HG03025 (cell line): ENCODE results near the gene ATXN1L.
"Not testable (repeated sequence)": the region's sequence is repeated elsewhere in the genome, so short reads cannot be mapped to it uniquely, and the experiment has no call there.

Experiments used
- ATAC-seq: cut with Tn5 transposase; IDR thresholded peaks from one replicate; pipeline ENCODE4 v1.9.1; 2021; ENCODE audit warnings: mild to moderate bottlenecking, moderate library complexity; ENCODE audit not compliant: unreplicated experiment, low FRiP score

ATXN1L gene

DNA sequence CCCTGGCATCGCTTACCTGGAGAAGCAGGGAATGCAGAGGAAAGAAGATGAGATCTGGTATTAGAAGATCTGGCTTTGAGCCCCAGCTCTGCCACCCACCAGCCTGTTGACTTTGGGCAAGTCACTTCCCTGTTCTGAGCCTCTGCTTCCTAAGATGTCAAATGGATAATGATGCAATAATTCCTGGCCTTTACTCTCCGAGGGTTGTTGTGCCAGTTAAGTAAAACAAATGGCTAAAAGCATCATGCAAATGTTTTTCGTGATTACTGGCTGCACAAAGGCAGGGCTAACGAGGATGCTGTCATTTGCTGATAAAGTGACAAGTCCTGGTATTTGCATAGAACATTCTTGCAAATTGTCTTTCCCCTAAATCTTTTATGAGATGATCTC is 39.5 kb downstream of the ATXN1L start:
- no peak for ATAC-seq

DNA sequence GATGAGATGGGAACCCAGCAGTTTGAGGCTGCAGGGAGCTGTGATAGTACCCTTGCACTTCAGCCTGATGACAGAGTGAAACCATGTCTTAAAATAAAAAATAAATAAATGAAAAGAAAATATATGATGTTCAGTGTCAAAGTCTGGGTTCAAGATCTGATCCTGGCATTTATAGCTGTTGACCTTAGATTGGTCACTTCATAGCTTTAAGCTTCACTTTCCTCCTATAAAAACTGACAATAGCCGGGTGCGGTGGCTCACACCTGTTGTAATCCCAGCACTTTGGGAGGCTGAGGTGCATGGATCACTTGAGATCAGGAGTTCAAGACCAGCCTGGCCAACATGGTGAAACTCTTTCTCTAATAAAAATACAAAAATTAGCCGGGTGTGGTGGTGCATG is 43.4 kb downstream of the ATXN1L start:
- no peak for ATAC-seq

DNA sequence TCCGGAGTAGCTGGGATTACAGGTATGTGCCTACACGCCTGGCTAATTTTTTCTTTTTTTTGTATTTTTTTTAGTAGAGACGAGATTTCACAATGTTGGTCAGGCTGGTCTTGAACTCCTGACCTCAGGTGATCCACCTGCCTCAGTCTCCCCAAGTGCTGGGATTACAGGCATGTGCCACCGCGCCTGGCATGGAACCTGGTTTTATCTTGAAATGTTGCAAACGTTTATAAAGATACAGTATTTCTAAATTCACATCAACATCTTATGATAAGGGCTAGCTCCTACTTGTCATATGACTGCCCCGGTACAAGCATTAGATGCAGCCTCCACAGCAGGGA is 48.1 kb downstream of the ATXN1L start:
- ATAC-seq, result no peak

DNA sequence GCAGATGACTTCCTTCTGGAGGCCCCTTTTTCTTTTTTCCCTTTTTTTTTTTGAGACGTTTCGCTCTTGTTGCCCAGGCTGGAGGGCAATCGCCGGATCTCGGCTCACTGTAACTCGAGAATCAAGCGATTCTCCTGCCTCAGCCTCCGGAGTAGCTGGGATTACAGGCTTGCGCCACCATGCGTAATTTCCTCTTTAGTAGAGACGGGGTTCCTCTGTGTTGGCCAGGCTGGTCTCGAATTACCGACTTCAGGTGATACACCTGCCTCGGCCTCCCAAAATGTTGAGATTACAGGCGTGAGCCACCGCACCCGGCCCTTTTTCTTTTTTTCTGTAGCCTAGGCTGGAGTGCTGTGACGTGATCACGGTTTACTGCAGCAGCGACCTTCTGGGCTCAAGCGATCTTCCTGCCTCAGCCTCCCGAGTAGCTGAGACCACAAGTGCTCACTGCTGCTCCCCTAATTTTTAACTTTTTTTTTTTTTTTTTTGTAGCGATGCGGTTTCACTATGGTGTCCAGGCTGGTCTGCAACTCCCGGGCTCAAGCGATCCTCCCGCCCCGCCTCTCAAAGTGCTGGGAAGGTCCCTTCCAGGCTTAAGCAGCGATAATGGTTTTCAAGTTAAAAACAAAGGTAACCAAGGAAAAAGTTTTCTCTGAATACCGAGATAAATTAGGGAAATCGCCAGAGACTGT is 48.6 kb downstream of the ATXN1L start:
- peak; percentile 14 for ATAC-seq

DNA sequence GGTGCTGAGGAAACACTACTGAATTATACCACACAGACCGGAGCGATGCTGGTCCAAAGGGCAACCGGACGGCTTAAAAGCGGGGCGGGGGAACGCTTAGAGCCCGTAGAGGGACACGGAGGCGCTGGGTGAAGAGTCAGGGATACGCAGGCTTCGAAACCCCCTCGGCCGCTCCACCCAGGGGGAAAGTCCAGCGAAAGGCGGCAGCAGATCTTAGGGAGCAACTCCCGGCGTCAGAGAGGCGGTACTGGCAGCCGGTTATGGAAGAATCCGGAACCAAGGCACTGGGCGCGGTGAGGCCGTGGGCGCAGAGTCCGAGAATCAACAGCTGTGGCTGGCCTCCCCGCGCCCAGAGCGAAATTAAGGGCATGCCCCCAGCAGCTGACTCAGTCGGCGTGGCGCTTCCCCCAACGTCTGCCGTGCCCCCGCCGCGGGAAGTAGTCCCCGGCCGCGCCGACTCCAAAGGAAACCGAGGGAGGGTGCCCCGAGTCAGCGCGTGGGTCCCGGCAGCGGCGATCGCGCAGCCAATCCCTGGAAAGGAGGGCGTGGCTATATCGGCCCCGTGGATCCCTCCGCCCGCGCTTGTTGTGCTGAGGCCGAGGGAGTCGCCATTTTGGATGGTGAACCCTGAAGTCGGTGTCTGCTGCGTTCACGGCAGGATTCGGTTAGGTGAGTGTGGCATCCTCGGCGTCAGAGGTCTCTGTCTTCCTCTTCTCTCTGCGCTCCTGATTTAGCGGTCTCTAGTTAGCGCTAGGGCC is 49.3 kb downstream of the ATXN1L start, which contains the start of gene IST1:
TSS of gene IST1 (plus strand) at position 611 of the 758 bp plus-strand sequence. CDS start 20,110 bp downstream, outside the sequence.
- peak; percentile 79 for ATAC-seq

DNA sequence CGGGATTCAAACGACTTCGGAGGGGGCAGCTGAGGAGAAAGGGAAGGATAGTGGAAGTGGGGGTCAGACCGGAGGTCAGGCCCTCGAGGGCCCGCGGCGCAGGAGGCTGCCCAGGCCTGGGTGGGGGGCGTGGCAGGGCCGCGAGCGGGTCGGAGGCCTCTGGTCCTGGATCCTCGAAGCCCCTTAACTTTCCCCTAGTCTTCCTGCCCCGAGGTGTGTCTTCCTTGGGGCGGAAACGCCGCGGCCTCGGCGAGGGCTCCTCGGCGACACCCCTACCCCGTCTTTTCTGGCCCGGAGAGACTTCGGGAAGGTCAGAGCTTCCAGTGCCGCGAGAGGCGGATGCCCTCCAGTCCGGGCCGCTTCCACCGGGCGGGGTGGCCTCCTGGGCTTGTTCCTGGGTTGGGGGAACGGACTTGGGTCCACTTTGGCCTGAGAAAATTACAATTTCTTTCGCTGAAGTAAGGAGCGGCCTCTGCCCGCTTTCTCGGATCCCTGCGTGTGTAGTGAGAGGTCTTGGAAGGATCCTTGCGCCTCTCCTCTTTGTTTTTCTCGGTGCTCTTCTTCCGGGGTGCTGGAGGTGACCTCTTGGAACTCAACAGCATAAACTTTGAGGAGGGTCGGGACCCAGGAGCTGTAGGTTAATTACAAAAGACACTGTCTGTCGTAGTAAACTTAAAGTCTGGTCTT is 50.0 kb downstream of the ATXN1L start:
- ATAC-seq, result peak; percentile 42

DNA sequence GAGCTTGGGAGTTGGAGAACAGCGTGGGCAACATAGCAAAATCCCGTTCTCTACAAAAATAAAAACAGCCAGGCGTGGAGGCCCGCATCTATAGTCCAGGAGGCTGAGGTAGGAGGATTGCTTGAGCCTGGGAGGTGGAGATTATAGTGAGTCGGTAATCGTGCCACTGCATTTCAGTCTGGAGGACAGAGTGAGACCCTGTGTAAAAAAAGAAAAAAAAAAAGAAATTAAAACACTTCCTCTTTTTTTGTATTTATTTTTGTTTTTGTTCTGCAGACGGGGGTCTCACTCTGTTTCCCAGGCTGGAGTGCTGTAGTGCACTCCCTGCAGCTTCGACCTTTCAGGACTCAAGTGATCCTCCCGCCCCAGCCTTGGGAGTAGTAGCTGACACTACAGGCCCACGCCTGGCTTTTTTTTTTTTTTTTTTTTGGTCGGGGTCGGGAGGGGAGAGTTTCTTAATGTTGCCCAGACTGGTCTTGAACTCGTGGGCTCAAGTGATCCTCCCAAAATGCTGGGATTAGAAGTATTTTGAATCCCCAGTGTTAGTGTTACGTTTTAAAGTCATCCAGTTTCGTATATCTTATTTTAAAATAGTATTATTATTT is 51.1 kb downstream of the ATXN1L start:
- ATAC-seq, result no peak

DNA sequence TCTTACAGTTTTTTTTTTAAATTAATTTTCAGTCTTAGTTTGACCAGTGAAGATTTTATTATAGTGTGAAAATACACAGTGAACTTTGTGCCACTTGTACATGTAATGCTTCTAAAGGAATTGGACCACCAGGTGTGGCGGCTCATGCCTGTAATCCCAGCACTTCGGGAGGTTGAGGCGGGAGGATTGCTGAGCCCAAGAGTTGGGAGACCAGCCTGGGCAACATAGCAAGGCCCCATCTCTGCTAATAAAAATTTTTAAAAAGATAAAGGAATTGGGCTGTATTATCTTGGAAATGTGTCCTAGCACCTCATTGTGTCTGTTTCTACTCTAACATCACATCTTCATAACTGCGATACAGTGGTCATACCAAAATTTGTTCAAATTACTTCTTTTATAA is 53.4 kb downstream of the ATXN1L start:
- no peak for ATAC-seq

DNA sequence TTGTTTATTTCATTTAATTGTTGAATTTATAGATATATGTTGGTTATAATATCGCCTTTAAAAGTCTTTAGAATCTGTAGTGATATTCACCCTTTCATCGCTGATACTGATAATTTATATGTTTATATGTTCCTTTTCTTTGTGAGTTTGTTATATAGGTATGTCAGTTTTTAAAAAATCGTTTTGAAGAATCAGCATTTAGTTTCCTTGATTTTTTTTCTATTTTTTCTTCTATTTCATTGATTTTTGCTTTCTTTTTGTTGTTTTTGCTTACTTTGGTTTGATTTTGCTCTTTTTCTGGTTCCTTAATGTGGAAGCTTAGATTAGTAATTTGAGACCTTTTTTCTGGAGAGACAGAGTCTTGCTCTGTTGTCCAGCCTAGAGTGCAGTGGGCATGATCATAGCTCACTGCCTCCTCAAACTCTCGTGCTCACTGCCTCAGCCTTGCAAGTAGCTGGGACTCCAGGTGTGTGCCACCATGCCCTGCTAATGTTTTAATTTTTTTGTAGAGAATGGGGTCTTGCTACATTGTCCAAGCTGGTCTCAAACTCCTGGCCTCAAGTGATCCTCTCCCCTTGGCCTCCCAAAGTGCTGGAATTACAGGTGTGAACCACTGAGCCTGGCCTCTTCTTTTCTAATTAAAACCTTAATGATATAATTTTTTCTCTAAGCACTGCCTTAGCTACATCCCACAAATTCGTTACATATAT is 57.0 kb downstream of the ATXN1L start:
- ATAC-seq, result no peak

DNA sequence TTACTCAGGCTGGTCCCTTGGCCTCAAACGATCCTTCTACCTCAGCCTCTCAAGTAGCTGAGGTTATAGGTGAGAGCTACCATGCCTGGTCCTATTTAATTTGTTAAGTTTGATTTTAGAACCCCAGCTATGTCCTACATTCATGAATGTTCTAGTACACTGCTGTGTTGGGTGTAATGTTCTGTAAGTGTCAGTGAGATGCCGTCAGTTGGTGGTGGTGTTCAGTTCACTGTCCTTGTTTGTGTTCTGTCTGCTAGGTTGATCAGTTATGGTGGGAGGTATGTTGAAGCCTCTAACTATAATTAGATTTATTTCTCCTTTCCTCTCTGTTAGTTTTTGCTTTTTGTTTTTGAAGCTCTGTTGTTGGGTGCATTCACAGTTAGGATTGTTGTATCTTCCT is 57.8 kb downstream of the ATXN1L start:
- ATAC-seq, result no peak

DNA sequence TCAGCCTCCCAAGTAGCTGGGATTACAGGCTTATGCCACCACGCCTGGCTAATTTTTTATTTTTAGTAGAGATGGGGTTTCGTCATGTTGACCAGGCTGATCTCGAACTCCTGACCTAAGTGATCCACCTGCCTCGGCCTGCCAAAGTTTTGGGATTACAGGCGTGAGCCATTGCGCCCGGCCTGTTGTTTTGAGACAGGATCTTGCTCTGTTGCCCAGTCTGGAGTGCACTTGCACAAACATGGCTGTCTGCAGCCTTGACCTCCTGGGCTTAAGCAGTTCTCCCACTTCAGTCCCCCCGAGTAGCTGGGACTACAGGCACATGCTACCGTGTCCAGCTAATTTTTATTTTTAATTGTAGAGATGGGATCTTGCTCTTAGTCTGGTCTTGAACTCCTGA is 58.5 kb downstream of the ATXN1L start:
- no peak for ATAC-seq

DNA sequence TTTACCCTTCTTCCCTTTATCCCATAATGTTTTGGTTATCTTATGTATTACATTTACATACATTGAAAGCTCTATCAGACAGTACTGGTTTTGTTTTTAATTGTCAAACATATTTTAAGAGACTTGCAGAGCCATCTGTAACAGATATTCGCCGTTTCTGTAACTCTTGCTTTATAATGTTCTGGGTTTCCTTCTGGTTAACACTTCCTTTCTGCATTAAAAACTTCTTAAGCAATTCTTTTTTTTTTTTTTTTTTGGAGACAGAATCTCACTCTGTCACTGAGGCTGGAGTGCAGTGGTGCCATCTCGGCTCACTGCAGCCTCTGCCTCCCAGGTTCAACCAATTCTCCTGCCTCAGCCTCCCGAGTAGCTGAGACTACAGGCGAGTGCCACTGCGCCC is 60.0 kb downstream of the ATXN1L start:
- not testable (repeated sequence) for ATAC-seq
